HG03025 (cell line): ENCODE measurements around the gene KLHL36.
"Not testable (repeated sequence)": the region's sequence is repeated elsewhere in the genome, so short reads cannot be mapped to it uniquely, and the experiment has no call there.

Experiments
- ATAC-seq: cut with Tn5 transposase; IDR thresholded peaks from one replicate; pipeline ENCODE4 v1.9.1; 2021; ENCODE audit warnings: mild to moderate bottlenecking, moderate library complexity; ENCODE audit not compliant: unreplicated experiment, low FRiP score

KLHL36 gene

GRCh38 chr16:84667600-84668309, 19.4 kb downstream of the KLHL36 start:
- ATAC-seq: no peak

GRCh38 chr16:84670063-84670462, 21.8 kb downstream of the KLHL36 start:
- ATAC-seq: no peak

GRCh38 chr16:84672276-84673202, 24.2 kb downstream of the KLHL36 start:
- ATAC-seq: no peak

GRCh38 chr16:84673203-84673535, 24.9 kb downstream of the KLHL36 start:
- no peak for ATAC-seq

- no peak for ATAC-seq
Measured at GRCh38 chr16:84673561-84673960, 25.2 kb downstream of the KLHL36 start.

- ATAC-seq: no peak
Measured at GRCh38 chr16:84675423-84675822, 27.1 kb downstream of the KLHL36 start.

GRCh38 chr16:84675884-84676283, 27.6 kb downstream of the KLHL36 start:
- ATAC-seq: no peak

- no peak for ATAC-seq
Measured at GRCh38 chr16:84677017-84677803, 28.9 kb downstream of the KLHL36 start.

- ATAC-seq: no peak
Measured at GRCh38 chr16:84677849-84678248, 29.5 kb downstream of the KLHL36 start.

- ATAC-seq: no peak
Measured at GRCh38 chr16:84678541-84678940, 30.2 kb downstream of the KLHL36 start.

GRCh38 chr16:84680165-84680842, 32.0 kb downstream of the KLHL36 start:
- no peak for ATAC-seq

- no peak for ATAC-seq
Measured at GRCh38 chr16:84680843-84681629, 32.7 kb downstream of the KLHL36 start.

GRCh38 chr16:84683691-84684591, 35.6 kb downstream of the KLHL36 start:
- no peak for ATAC-seq

- ATAC-seq: no peak
Measured at GRCh38 chr16:84684592-84684965, 36.3 kb downstream of the KLHL36 start.

- no peak for ATAC-seq
Measured at GRCh38 chr16:84685210-84685609, 36.9 kb downstream of the KLHL36 start.

- ATAC-seq: no peak
Measured at GRCh38 chr16:84686707-84687298, 38.5 kb downstream of the KLHL36 start.

- no peak for ATAC-seq
Measured at GRCh38 chr16:84687715-84688114, 39.4 kb downstream of the KLHL36 start.

- not testable (repeated sequence) for ATAC-seq
Measured at GRCh38 chr16:84688163-84688562, 39.9 kb downstream of the KLHL36 start.
